IMR-90 (cell line): ENCODE results near the gene C5orf15. TPM values are rescaled to one million over a fixed set of nuclear protein-coding genes. Genes with fewer than 3 reads are reported as not detected.

ENCODE experiments used
- ATAC-seq: fragments of 200-7000 bp; cut with Tn5 transposase; 2 replicates; pipeline ENCODE4 v1.9.1; 2020; ENCODE audit warnings: low read depth, mild to moderate bottlenecking, moderate library complexity
- BruUV-seq: library from RNA; stranded (reverse); fragments of 400-500 nt; replicated peaks from 2 replicates; lab custom pipeline; 2021; lab: Mats Ljungman, UMichigan
- CTCF ChIA-PET: fragments of 300-600 bp; formaldehyde crosslinking; extraction: SDS; loops from one replicate; lab custom pipeline; 2021; ENCODE audit warnings: antibody characterized with exemption; lab: Yijun Ruan, JAX
- POLR2A ChIA-PET: fragments of 300-600 bp; sonication (Branson Sonifier 250); formaldehyde crosslinking; loops from one replicate; lab custom pipeline; 2022; ENCODE audit warnings: antibody characterized with exemption; ENCODE audit not compliant: unreplicated experiment; lab: Charles Lee
- DNase-seq: peaks from one replicate; pipeline ENCODE4 v3.0.0; 2013
- H2AFZ ChIP-seq: replicated peaks from 2 replicates; pipeline ENCODE3; 2013; ENCODE audit warnings: low read length, mild to moderate bottlenecking; ENCODE audit not compliant: poor library complexity
- H2AK5ac ChIP-seq: 2 replicates; pipeline ENCODE4 v1.6.1; 2013; ENCODE audit warnings: low read depth, low read length, inconsistent platforms
- H2AK9ac ChIP-seq: replicated peaks from 2 replicates; pipeline ENCODE3; 2013; ENCODE audit warnings: mild to moderate bottlenecking, low read depth, low read length, moderate library complexity; ENCODE audit not compliant: poor library complexity
- H2BK120ac ChIP-seq: 2 replicates; pipeline ENCODE4 v1.6.1; 2013; ENCODE audit warnings: low read depth, low read length, inconsistent platforms
- H2BK15ac ChIP-seq: 3 replicates; pipeline ENCODE4 v1.6.1; 2013; ENCODE audit warnings: low read depth, low read length, inconsistent platforms
- H2BK20ac ChIP-seq: 2 replicates; pipeline ENCODE4 v1.6.1; 2013; ENCODE audit warnings: low read depth, mild to moderate bottlenecking, inconsistent platforms, low read length, moderate library complexity
- H2BK5ac ChIP-seq: 2 replicates; pipeline ENCODE4 v1.6.1; 2013; ENCODE audit warnings: mild to moderate bottlenecking, low read depth, low read length, inconsistent platforms; ENCODE audit not compliant: poor library complexity, severe bottlenecking
- H3K14ac ChIP-seq: replicated peaks from 2 replicates; pipeline ENCODE4 v1.6.1; 2013; ENCODE audit warnings: low read depth, low read length, inconsistent platforms
- H3K18ac ChIP-seq: 2 replicates; pipeline ENCODE4 v1.6.1; 2013; ENCODE audit warnings: low read depth, low read length, control low read depth
- H3K23ac ChIP-seq: 2 replicates; pipeline ENCODE4 v1.6.1; 2013; ENCODE audit warnings: low read depth, low read length, inconsistent platforms
- H3K27ac ChIP-seq: 2 replicates; pipeline ENCODE4 v1.5.1; 2013; ENCODE audit warnings: mild to moderate bottlenecking, control low read depth, low read length; ENCODE audit not compliant: insufficient read depth
- H3K27me3 ChIP-seq: 2 replicates; pipeline ENCODE4 v1.6.1; 2013; ENCODE audit warnings: low read length; ENCODE audit not compliant: control insufficient read depth, insufficient read depth
- H3K36me3 ChIP-seq: 2 replicates; pipeline ENCODE4 v1.6.1; 2013; ENCODE audit warnings: low read length, mixed read lengths; ENCODE audit not compliant: control insufficient read depth, insufficient read depth
- H3K4ac ChIP-seq: 2 replicates; pipeline ENCODE4 v1.6.1; 2013; ENCODE audit warnings: low read depth, low read length, inconsistent platforms
- H3K4me1 ChIP-seq: 2 replicates; pipeline ENCODE4 v1.6.1; 2013; ENCODE audit warnings: low read length, mixed read lengths; ENCODE audit not compliant: control insufficient read depth, insufficient read depth
- H3K4me2 ChIP-seq: 2 replicates; pipeline ENCODE4 v1.6.1; 2013; ENCODE audit warnings: low read depth, mild to moderate bottlenecking, control low read depth, low read length, moderate library complexity
- H3K4me3 ChIP-seq: 2 replicates; pipeline ENCODE4 v1.5.1; 2013; ENCODE audit warnings: low read depth, mild to moderate bottlenecking, control low read depth, low read length, moderate library complexity; ENCODE audit not compliant: insufficient read depth
- H3K56ac ChIP-seq: 2 replicates; pipeline ENCODE4 v1.6.1; 2013; ENCODE audit warnings: low read length, inconsistent platforms; ENCODE audit not compliant: insufficient read depth; ENCODE audit errors: extremely low read depth
- H3K79me1 ChIP-seq, 2 experiments: 2 replicates each; pipeline ENCODE4 v1.6.1; 2013; ENCODE audit warnings: low read length in 2 of 2, inconsistent platforms in 1 of 2, low read depth in 1 of 2
- H3K9ac ChIP-seq: 2 replicates; pipeline ENCODE4 v1.6.1; 2013; ENCODE audit warnings: low read depth, low read length, control low read depth
- H3K9me1 ChIP-seq: 2 replicates; pipeline ENCODE4 v1.6.1; 2013; ENCODE audit warnings: low read length, inconsistent platforms; ENCODE audit not compliant: insufficient read depth
- H3K9me3 ChIP-seq: 2 replicates; pipeline ENCODE4 v1.6.1; 2013; ENCODE audit warnings: low read length; ENCODE audit not compliant: control insufficient read depth, insufficient read depth
- H4K20me1 ChIP-seq: 2 replicates; pipeline ENCODE4 v1.6.1; 2013; ENCODE audit warnings: low read length, inconsistent platforms; ENCODE audit not compliant: insufficient read depth
- H4K5ac ChIP-seq: 2 replicates; pipeline ENCODE4 v1.6.1; 2013; ENCODE audit warnings: mild to moderate bottlenecking, low read depth, low read length, control low read depth
- H4K8ac ChIP-seq, 2 experiments: 2 replicates each; pipeline ENCODE4 v1.6.1; 2013; ENCODE audit warnings: low read depth in 2 of 2, low read length in 2 of 2, control low read depth in 1 of 2, inconsistent platforms in 1 of 2
- H4K91ac ChIP-seq: 2 replicates; pipeline ENCODE4 v1.6.1; 2013; ENCODE audit warnings: low read depth, low read length, inconsistent platforms; ENCODE audit not compliant: insufficient read depth
- CEBPB ChIP-seq: IDR thresholded peaks from 2 replicates; pipeline ENCODE4 v1.6.1; 2012; ENCODE audit warnings: low read depth, low read length, improper control_type of control experiment
- FOS ChIP-seq: fragments of 150-350 bp; IDR thresholded peaks from 2 replicates; pipeline ENCODE4 v1.6.1; 2016; ENCODE audit warnings: low read depth, low read length
- NFE2L2 ChIP-seq: fragments of 150-350 bp; IDR thresholded peaks from 2 replicates; pipeline ENCODE4 v1.6.1; 2016; ENCODE audit warnings: low read depth, mild to moderate bottlenecking, low read length
- POLR2A ChIP-seq: IDR thresholded peaks from 2 replicates; pipeline ENCODE4 v1.6.1; 2012; ENCODE audit warnings: mild to moderate bottlenecking, low read depth, low read length
- RAD21 ChIP-seq: IDR thresholded peaks from 2 replicates; pipeline ENCODE4 v1.6.1; 2012; ENCODE audit warnings: low read length, improper control_type of control experiment
- RFX5 ChIP-seq: IDR thresholded peaks from 2 replicates; pipeline ENCODE4 v1.8.0; 2012; ENCODE audit warnings: low read depth, mild to moderate bottlenecking, low read length, moderate library complexity
- SMC3 ChIP-seq: fragments of 150-350 bp; IDR thresholded peaks from 2 replicates; pipeline ENCODE4 v1.6.1; 2016; ENCODE audit warnings: low read depth, mild to moderate bottlenecking, antibody characterized with exemption, low read length, moderate library complexity
- WGBS, 2 experiments: methylation state at CpG; one replicate each; pipeline versions ENCODE4 v1.1.5 to v1.1.7; 2013; ENCODE audit warnings: missing lambda C conversion rate in 2 of 2; ENCODE audit not compliant: insufficient read length in 1 of 2; ENCODE audit errors: extremely low coverage in 2 of 2; 5-methylcytosine and 5-hydroxymethylcytosine counted together
- dilution Hi-C: fragments of 300-500 bp; cut with HindIII; formaldehyde crosslinking; loops from one replicate; pipeline ENCODE4 v1.14.3; 2018; ENCODE audit warnings: low sequenced_read_pairs; ENCODE audit not compliant: unreplicated experiment
- in situ Hi-C: fragments of 300-500 bp; cut with MboI; formaldehyde crosslinking; loops from 3 replicates; pipeline ENCODE4 v1.14.3; 2019; ENCODE audit warnings: low sequenced_read_pairs, inconsistent platforms, mixed read lengths
- intact Hi-C: fragments of 100-400 bp; cut with micrococcal nuclease; formaldehyde crosslinking; loops from 2 replicates; pipeline ENCODE4 v1.10.0; 2022
- polyA plus RNA-seq, 3 experiments: library from polyadenylated mRNA; depleted of rRNA; stranded (reverse); fragments of >200 nt; gene quantifications; 2 replicates each; pipeline ENCODE4 v1.2.3, GENCODE V29; 2012; ENCODE audit warnings: low replicate concordance in 1 of 3
- total RNA-seq: library from RNA; depleted of rRNA; stranded (reverse); fragments of >200 nt; gene quantifications from 2 replicates; pipeline ENCODE4 v1.2.3, GENCODE V29; 2012
- TF ChIP-seq, protein P1 (sequence below): conservative IDR thresholded peaks from 2 replicates; pipeline ENCODE4 v1.5.1; 2012; ENCODE audit warnings: mild to moderate bottlenecking, low read depth, low read length, improper control_type of control experiment

Gene C5orf15
- total and polyA plus RNA-seq, 2 of the 4 experiments (the other 2 are of a cell fraction) = 35.1 to 73.5 TPM

- TF ChIP-seq, protein P1, sequence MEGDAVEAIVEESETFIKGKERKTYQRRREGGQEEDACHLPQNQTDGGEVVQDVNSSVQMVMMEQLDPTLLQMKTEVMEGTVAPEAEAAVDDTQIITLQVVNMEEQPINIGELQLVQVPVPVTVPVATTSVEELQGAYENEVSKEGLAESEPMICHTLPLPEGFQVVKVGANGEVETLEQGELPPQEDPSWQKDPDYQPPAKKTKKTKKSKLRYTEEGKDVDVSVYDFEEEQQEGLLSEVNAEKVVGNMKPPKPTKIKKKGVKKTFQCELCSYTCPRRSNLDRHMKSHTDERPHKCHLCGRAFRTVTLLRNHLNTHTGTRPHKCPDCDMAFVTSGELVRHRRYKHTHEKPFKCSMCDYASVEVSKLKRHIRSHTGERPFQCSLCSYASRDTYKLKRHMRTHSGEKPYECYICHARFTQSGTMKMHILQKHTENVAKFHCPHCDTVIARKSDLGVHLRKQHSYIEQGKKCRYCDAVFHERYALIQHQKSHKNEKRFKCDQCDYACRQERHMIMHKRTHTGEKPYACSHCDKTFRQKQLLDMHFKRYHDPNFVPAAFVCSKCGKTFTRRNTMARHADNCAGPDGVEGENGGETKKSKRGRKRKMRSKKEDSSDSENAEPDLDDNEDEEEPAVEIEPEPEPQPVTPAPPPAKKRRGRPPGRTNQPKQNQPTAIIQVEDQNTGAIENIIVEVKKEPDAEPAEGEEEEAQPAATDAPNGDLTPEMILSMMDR = no peak
- no peak for TF ChIP-seq CEBPB
- TF ChIP-seq SMC3 = no peak
- TF ChIP-seq NFE2L2 = no peak
- no peak for TF ChIP-seq RFX5
- no peak for TF ChIP-seq POLR2A
- TF ChIP-seq RAD21 = no peak
- TF ChIP-seq FOS = no peak
- Histone ChIP-seq H3K4ac (peak overlapping the region; percentile 82), H2BK15ac (peak overlapping the region; percentile 60; the same call in 1 of the 3 replicates), H3K4me1 (peaks cover 22% of the 10 kb centered on the region), H3K79me1 (peaks cover 10 to 37% of the 10 kb centered on the region in 2 experiments), H2BK20ac (no peak overlapping the region), H3K4me2 (peak overlapping the region; percentile 91; the same call in 1 of the 2 replicates), H2AK5ac (peak overlapping the region; percentile 33; the same call in 1 of the 2 replicates), H4K5ac (peak overlapping the region; percentile 82; the same call in 1 of the 2 replicates), H3K27me3 (no peaks in the 10 kb centered on the region), H3K23ac (peak overlapping the region; percentile 84), H3K4me3 (no peak overlapping the region), H2AK9ac (peak overlapping the region; percentile 87), H4K8ac (peak overlapping the region; percentile 75 to 90; a peak in 3 of 4 replicates), H3K27ac (peak overlapping the region; percentile 98), H4K20me1 (peaks cover 29% of the 10 kb centered on the region), H3K9ac (peak overlapping the region; percentile 92), H3K14ac (no peak overlapping the region; the same call in 1 of the 2 replicates), H3K36me3 (peaks cover 6% of the 10 kb centered on the region), H3K18ac (no peak overlapping the region; the same call in 1 of the 2 replicates), H2BK120ac (no peak overlapping the region), H3K9me3 (no peaks in the 10 kb centered on the region), H2AFZ (peak overlapping the region; percentile 99), H3K56ac (no peak overlapping the region), H3K9me1 (peaks cover 15% of the 10 kb centered on the region), H2BK5ac (no peak overlapping the region), H4K91ac (peak overlapping the region; percentile 81)
- ATAC-seq (no peak), DNase-seq (no peak)
- ChIA-PET POLR2A (no interaction called here), CTCF (no interaction called here)
- in situ Hi-C loops = no loop called here
- intact Hi-C loops = no loop called here
- BruUV-seq = no TSS peak
- dilution Hi-C loops = no loop called here
- 61% methylated on average over 3 of the region's 13 CpGs; no CpG with 5 or more reads in 1 of the 2 experiments for WGBS, 2 experiments
These were observed 37.7 kb upstream of the C5orf15 start for GRCh38 chr5:134006115-134006514.
